ENCODE results near the gene SAP130.

Gene SAP130

DNA sequence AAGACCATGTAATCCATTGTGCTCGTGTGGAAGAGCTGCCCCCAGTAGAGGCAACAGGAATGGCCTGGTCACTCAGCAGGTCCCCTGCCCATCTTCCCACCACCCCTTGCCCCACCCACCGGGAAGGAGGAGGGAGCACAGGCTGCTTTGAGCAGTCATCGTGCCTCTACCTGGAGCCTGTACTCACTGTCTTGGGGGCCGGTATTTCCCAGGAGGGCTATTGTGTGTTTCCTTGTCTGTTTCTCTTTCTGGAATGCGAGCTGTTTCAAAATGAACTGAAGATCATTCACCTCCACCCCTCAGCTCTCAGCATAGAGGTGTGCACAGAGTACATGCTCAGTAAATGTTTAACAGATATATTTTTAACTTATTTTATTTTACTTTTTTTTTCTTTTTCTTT is 134.4 kb downstream of the SAP130 start:
- DNase-seq (ENCODE audit: low read depth) = no peak

DNA sequence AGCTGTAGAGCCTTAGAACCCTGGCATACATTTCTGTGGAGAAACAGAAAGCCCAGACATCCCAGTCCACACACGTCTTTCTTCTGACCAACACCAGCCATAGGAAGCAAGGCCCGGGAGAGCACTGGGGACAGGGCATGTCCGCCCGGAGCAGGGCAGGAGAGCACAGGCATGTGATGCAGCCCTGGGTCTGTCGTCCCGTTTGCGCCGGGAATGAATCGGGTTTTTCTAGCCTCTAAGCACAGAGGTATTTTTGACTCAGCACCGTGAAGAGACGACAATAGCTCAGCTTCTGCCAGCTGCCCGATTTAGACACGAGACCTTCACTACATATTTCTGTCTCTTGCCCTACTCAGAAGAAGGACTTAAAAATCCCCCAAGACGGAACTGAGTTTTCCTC is 134.8 kb downstream of the SAP130 start:
- DNase-seq (ENCODE audit: low read depth) = no peak

DNA sequence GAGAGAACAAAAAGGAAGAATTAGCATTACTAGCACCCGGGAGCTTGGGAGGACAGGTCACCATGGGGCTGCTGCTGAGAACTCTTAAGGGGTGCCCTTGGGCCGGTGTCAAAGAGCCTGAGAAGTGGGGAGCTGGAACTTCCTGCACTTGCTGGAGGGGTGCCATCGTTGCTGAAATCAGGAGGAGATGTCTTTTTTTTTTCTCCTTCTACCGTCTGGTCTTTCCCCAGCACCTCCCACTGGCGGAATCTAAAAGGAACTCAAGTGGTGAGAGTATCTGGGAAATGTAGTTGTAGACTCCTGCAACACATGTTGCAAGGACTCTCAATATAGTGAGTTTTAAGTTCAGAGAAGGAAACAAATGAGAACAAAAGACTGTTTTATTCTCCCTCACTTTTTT is 136.0 kb downstream of the SAP130 start:
- no peak for DNase-seq (ENCODE audit: low read depth)

Measured in stimulated activated CD8-positive, alpha-beta memory T cell treated with anti-CD3 and anti-CD28 coated beads, Interleukin-7, amount 100 ng/mL, for 24 hours (primary cell).